GM23338 (cell line): ENCODE results near the gene RNF41. TPM values are rescaled to one million over a fixed set of nuclear protein-coding genes. Genes with fewer than 3 reads are reported as not detected.

Experiments used
- ATAC-seq: fragments of 200-7000 bp; cut with Tn5 transposase; 3 replicates; pipeline ENCODE4 v1.9.1; 2020
- DNase-seq: peaks from one replicate; pipeline ENCODE4 v3.0.0-alpha.2; 2015; ENCODE audit warnings: low spot score
- H2AFZ ChIP-seq: fragments of 200-600 bp; sonication (generic); 2 replicates; pipeline ENCODE4 v1.8.0; 2016; ENCODE audit warnings: antibody characterized with exemption, mild to moderate bottlenecking, moderate library complexity
- H3F3A ChIP-seq: fragments of 200-600 bp; sonication (generic); replicated peaks from 2 replicates; pipeline ENCODE4 v1.8.0; 2017; ENCODE audit warnings: antibody characterized with exemption, mixed run types, low read depth
- H3K27ac ChIP-seq: fragments of 200-600 bp; sonication (generic); 2 replicates; pipeline ENCODE4 v1.6.1; 2016; ENCODE audit warnings: low read depth
- H3K27me3 ChIP-seq: fragments of 200-600 bp; sonication (generic); 2 replicates; pipeline ENCODE4 v1.8.0; 2016; ENCODE audit warnings: mild to moderate bottlenecking, mixed run types, moderate library complexity; ENCODE audit not compliant: insufficient read depth
- H3K36me3 ChIP-seq: fragments of 200-600 bp; sonication (generic); 2 replicates; pipeline ENCODE4 v1.8.0; 2016; ENCODE audit warnings: mild to moderate bottlenecking; ENCODE audit not compliant: insufficient read depth
- H3K4me1 ChIP-seq: fragments of 200-600 bp; sonication (generic); 2 replicates; pipeline ENCODE4 v1.8.0; 2016; ENCODE audit warnings: mild to moderate bottlenecking, moderate library complexity; ENCODE audit not compliant: insufficient read depth
- H3K4me2 ChIP-seq: fragments of 200-600 bp; sonication (generic); 2 replicates; pipeline ENCODE4 v1.7.1; 2017; ENCODE audit warnings: mixed run types
- H3K4me3 ChIP-seq: fragments of 200-600 bp; sonication (generic); 2 replicates; pipeline ENCODE4 v1.6.1; 2016; ENCODE audit warnings: mixed run types
- H3K79me2 ChIP-seq: fragments of 200-600 bp; sonication (generic); replicated peaks from 2 replicates; pipeline ENCODE4 v1.8.0; 2017; ENCODE audit warnings: mild to moderate bottlenecking; ENCODE audit not compliant: insufficient read depth
- H3K9me2 ChIP-seq: fragments of 200-600 bp; sonication (generic); 2 replicates; pipeline ENCODE4 v1.8.0; 2017; ENCODE audit not compliant: insufficient read depth
- H4K20me1 ChIP-seq: fragments of 200-600 bp; sonication (generic); replicated peaks from 2 replicates; pipeline ENCODE4 v1.8.0; 2017; ENCODE audit warnings: mild to moderate bottlenecking; ENCODE audit not compliant: insufficient read depth
- H3K27ac Mint-ChIP-seq: 2 replicates; pipeline ENCODE4 v1.8.0; 2020; ENCODE audit warnings: inconsistent platforms, mild to moderate bottlenecking, moderate library complexity, mixed read lengths
- H3K27me3 Mint-ChIP-seq: 3 replicates; pipeline ENCODE4 v1.8.0; 2022; ENCODE audit warnings: low read depth, mild to moderate bottlenecking, moderate library complexity, mixed read lengths, inconsistent platforms; ENCODE audit not compliant: insufficient read depth, poor library complexity
- H3K36me3 Mint-ChIP-seq: 3 replicates; pipeline ENCODE4 v1.8.0; 2021; ENCODE audit warnings: low read depth, mild to moderate bottlenecking, inconsistent platforms, moderate library complexity, mixed read lengths
- H3K4me1 Mint-ChIP-seq: 3 replicates; pipeline ENCODE4 v1.8.0; 2020; ENCODE audit warnings: mild to moderate bottlenecking, inconsistent platforms, mixed read lengths
- H3K4me3 Mint-ChIP-seq: 3 replicates; pipeline ENCODE4 v1.8.0; 2021; ENCODE audit warnings: moderate library complexity, mild to moderate bottlenecking, inconsistent platforms, mixed read lengths
- H3K9me3 Mint-ChIP-seq: 3 replicates; pipeline ENCODE4 v1.8.0; 2020; ENCODE audit warnings: moderate library complexity, mild to moderate bottlenecking, inconsistent platforms, mixed read lengths
- CTCF ChIP-seq, 2 experiments: fragments of 200-600 bp in 1 of 2; sonication (generic) in 1 of 2; conservative IDR thresholded peaks; 2 replicates each; pipeline versions ENCODE4 v1.5.1 to v1.6.1; 2016 to 2017; ENCODE audit warnings: antibody characterized with exemption in 2 of 2, low read depth in 2 of 2, mild to moderate bottlenecking in 2 of 2, moderate library complexity in 1 of 2
- JUNB ChIP-seq: IDR thresholded peaks from one replicate; pipeline ENCODE4 v1.6.1; 2016; ENCODE audit warnings: antibody characterized with exemption; ENCODE audit not compliant: unreplicated experiment
- NANOG ChIP-seq: IDR thresholded peaks from 2 replicates; pipeline ENCODE4 v1.6.1; 2016; ENCODE audit warnings: antibody characterized with exemption, borderline replicate concordance
- POLR2AphosphoS5 ChIP-seq: IDR thresholded peaks from 2 replicates; pipeline ENCODE4 v1.6.1; 2016; ENCODE audit warnings: antibody characterized with exemption, low read depth
- polyA plus RNA-seq: library from polyadenylated mRNA; unstranded; fragments of >200 nt; fragmentation: Nextera tagmentation; extraction: Ambion mirVana; gene quantifications from 2 replicates; pipeline ENCODE4 v1.2.1, GENCODE V29; 2016
- total RNA-seq: library from RNA; depleted of rRNA; stranded (reverse); fragments of >200 nt; shearing (Covaris generic); gene quantifications from 2 replicates; pipeline ENCODE4 v1.2.3, GENCODE V29; 2014
- TF ChIP-seq, protein P1 (sequence below): IDR thresholded peaks from one replicate; pipeline ENCODE4 v1.6.1; 2018; ENCODE audit warnings: antibody characterized with exemption; ENCODE audit not compliant: unreplicated experiment

Gene RNF41
- total and polyA plus RNA-seq, 2 experiments from 2014 or later: 15.3 to 77.1 TPM

GRCh38 chr12:56221232-56221756, 428 bp downstream of the RNF41 start (continued):
- no peak for TF ChIP-seq CTCF (conservative IDR thresholded peaks at IDR 0.05; ENCODE audit: low read depth in 2 of 2)

GRCh38 chr12:56220611-56221231, 1.0 kb downstream of the RNF41 start:
- ATAC-seq (no peak), DNase-seq (peak; percentile 52)
- Mint-ChIP-seq H3K9me3 (peaks cover 3% of the 10 kb centered on the region; the same call in 1 of the 3 replicates), H3K4me3 (peak overlapping the region; percentile 93), H3K27me3 (peaks cover 5% of the 10 kb centered on the region), H3K36me3 (peaks cover 29% of the 10 kb centered on the region), H3K27ac (peak overlapping the region; percentile 99), H3K4me1 (peaks cover 34% of the 10 kb centered on the region)
- H3K9me2 ChIP-seq: no peaks in the 10 kb centered on the region
- peaks cover 48% of the 10 kb centered on the region for H3K79me2 ChIP-seq
- TF ChIP-seq CTCF (conservative IDR thresholded peaks at IDR 0.05; ENCODE audit: low read depth in 2 of 2) (no peak), NANOG (no peak), JUNB (no peak), POLR2AphosphoS5 (0 out of 2 replicates have a peak, but pooled peaks have one; percentile 21)
- TF ChIP-seq, protein P1, sequence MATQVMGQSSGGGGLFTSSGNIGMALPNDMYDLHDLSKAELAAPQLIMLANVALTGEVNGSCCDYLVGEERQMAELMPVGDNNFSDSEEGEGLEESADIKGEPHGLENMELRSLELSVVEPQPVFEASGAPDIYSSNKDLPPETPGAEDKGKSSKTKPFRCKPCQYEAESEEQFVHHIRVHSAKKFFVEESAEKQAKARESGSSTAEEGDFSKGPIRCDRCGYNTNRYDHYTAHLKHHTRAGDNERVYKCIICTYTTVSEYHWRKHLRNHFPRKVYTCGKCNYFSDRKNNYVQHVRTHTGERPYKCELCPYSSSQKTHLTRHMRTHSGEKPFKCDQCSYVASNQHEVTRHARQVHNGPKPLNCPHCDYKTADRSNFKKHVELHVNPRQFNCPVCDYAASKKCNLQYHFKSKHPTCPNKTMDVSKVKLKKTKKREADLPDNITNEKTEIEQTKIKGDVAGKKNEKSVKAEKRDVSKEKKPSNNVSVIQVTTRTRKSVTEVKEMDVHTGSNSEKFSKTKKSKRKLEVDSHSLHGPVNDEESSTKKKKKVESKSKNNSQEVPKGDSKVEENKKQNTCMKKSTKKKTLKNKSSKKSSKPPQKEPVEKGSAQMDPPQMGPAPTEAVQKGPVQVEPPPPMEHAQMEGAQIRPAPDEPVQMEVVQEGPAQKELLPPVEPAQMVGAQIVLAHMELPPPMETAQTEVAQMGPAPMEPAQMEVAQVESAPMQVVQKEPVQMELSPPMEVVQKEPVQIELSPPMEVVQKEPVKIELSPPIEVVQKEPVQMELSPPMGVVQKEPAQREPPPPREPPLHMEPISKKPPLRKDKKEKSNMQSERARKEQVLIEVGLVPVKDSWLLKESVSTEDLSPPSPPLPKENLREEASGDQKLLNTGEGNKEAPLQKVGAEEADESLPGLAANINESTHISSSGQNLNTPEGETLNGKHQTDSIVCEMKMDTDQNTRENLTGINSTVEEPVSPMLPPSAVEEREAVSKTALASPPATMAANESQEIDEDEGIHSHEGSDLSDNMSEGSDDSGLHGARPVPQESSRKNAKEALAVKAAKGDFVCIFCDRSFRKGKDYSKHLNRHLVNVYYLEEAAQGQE: no peak
- peak overlapping the region; percentile 90 for H3K4me2 ChIP-seq
- H3K36me3 ChIP-seq: peaks cover 11% of the 10 kb centered on the region
- peaks cover 20% of the 10 kb centered on the region; the same call in 1 of the 2 replicates for H3F3A ChIP-seq
- H4K20me1 ChIP-seq: peaks cover 8% of the 10 kb centered on the region
- H3K4me1 ChIP-seq: peaks cover 30% of the 10 kb centered on the region
- H3K4me3 ChIP-seq: peak overlapping the region; percentile 74
- no peak overlapping the region for H2AFZ ChIP-seq
- no peaks in the 10 kb centered on the region for H3K27me3 ChIP-seq
- peak overlapping the region; percentile 98 for H3K27ac ChIP-seq
